NCI-H2107 treated with DMSO at 0.1 percent for 48 hours (cell line): Measurements from ENCODE around the gene ZSCAN12.

Experiments
- DNase-seq: peaks from one replicate; lab custom pipeline; 2025; ENCODE audit not compliant: unreplicated experiment; lab: John Stamatoyannopoulos, UW

ZSCAN12 gene

DNA sequence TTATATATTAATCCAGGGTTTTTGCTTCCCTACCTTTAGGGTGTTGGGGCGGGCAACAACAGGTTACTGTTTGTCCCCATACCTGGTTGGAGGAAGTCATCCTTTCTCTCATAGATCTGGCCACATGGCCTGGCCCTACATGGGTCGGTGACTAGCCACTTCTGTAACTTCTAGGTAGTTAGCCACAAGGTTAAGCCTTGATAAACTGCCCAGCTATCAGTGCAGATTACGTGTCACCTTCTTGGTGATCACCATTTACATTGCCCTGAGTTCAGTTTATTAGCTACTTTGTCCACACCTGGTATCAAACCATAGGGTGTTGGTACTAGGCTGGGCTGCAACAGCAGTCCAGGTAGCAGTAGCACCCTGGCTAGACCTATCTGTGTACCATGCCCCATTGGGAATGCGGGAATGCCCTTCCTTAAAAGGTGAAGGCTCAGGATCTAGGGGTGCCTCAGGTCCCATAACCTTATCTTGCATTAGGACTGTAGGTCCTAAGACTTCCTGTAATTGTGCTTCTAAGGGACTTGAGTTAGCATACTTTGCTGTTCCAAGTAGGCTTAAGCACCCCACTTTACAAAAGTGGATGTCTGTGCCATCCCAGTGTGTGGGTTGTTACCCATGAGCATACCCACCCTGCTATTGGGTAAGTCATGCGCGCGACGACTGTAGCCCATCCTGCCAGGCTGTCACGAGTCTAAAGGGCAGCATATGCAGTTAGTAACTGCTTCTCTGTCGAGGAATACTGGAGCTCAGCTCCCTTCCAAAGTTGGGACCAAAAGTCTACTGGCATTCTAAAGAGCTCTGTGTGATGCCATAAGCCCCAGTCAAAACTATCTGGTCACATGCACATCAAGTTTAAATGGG, 44.6 kb downstream of the ZSCAN12 start:
- no peak for DNase-seq

- no peak for DNase-seq
Observed at GRCh38 chr6:28353981-28354676, 45.4 kb downstream of the ZSCAN12 start.

- DNase-seq = no peak
Observed at GRCh38 chr6:28353356-28353755, 46.2 kb downstream of the ZSCAN12 start.

GRCh38 chr6:28351493-28351925, 48.0 kb downstream of the ZSCAN12 start:
- no peak for DNase-seq

- DNase-seq = no peak
Observed at GRCh38 chr6:28351087-28351486, 48.5 kb downstream of the ZSCAN12 start.

DNA sequence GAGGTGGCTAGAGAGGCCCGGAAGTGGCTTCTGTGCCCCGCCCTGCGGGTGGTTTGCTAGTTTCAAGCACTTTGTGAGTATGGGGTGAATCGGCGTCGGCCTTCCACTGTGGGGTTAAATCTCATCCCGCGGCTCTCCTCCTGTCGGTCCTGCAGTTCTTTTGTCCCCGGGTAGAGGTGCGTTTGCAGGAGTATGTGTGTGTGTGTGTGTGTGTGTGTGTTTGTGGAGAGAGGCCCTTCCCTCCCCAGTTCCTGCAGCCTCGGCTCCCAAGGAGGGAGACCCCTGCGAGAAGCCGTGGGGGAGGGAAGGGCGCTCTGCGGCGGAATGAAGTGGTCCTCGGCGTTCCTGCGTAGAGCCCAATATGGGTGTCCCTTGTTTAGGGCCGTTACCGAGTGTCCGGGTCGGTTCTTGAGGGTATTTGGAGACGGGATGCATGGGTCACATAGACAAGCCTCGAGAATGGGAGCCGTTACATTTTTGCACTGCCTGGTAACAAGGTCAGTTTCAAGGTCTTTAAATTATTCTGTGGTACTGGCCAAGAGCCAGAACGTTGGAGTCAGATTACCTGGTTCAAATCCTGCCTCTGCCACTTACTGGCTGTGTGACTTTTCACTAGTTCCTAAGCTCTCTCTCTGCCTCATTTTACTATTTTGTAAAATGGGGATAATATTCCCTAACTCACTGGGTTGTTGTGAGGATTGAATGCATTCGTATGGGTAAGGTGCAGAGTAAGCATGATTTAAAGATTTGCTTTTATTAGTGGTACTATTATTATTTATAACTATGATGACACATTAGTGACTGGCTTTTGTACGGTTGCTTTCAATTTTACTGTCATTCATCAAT, 49.4 kb downstream of the ZSCAN12 start, which contains the start of gene ZKSCAN3:
TSS of gene ZKSCAN3 (plus strand) at position 56 of the 846 bp plus-strand sequence. CDS start 9,640 bp downstream, outside the sequence.
- DNase-seq = peak; percentile 46

DNA sequence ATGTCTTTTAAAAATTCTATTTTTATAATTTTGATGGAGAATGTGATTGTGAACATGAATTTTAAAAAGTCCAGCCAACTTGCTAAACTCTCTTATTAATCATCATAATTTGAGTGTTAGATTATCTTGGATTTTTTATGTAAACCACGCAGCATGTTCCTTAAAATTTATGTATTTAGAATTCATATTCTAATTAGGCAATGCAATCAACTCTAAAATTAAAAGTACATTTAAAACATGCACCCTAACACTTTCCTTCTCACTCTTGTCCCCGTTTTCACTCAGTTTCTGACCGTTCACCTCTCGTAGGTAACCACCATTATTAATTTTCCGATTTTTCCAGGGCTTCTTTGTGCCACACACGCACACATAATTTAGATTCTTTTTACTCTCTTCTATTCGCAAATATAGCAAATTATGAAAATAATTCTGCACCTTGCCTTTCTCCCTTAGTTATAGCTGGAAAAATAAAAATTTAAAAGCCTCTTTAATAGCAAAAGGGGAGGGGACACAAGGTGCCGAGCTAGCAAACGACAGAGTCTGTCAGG, 50.1 kb downstream of the ZSCAN12 start:
- DNase-seq = no peak

DNA sequence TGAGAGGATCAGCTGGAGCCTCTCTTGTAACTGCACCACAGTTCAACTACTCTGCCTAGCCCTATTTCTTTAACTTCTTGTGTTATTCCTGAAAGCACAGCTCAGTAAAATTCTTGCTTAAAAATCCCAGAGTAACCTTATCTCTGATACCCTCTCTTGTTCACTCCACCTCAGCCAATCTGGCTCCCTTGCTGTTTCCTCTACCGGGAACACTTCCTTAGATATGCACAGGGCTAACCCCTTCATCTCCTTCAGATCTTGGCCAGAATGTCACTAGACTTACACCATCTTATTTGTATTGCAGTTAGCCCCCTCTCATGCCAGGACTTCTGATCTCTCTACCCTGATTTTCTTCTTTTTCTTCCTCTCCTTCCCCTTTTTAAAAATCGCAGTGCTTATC, 52.4 kb downstream of the ZSCAN12 start:
- no peak for DNase-seq

- DNase-seq = no peak
Observed at GRCh38 chr6:28345201-28345600, 54.3 kb downstream of the ZSCAN12 start.

DNA sequence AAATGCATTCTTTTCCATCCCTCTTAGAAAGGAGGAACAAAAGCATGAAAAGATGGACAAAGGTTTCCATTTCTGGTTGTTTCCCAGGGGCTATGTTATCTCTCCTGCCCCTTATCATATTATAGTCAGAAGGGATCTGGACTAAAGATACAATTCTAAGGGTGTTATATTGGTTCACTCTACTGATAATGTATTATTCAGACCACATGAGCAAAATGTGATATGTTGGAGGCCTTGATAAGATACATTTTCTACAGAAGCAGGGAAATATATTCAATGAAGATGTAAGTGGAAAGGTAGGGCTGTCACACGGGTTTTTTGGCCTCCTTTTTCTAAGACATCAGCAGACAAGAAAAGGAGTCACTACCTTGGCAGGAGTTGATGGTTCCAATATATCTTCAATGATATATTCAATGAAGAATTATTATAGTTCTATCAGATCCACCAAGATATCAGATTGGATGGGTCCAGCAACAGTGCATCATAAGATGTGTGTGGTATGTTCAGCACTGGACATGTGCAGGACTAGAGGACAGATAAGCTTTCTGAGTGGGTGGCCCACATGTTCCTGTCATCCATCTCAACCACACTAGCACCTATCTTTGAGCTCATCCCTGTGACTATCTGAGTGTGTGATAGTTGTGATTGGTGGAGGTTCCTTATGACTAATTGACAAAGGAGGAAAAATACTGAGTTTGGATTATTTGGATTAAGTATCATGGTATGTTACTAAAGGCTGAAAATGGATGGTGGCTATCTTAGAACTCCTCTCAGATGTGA, 55.5 kb downstream of the ZSCAN12 start:
- DNase-seq = no peak

DNA sequence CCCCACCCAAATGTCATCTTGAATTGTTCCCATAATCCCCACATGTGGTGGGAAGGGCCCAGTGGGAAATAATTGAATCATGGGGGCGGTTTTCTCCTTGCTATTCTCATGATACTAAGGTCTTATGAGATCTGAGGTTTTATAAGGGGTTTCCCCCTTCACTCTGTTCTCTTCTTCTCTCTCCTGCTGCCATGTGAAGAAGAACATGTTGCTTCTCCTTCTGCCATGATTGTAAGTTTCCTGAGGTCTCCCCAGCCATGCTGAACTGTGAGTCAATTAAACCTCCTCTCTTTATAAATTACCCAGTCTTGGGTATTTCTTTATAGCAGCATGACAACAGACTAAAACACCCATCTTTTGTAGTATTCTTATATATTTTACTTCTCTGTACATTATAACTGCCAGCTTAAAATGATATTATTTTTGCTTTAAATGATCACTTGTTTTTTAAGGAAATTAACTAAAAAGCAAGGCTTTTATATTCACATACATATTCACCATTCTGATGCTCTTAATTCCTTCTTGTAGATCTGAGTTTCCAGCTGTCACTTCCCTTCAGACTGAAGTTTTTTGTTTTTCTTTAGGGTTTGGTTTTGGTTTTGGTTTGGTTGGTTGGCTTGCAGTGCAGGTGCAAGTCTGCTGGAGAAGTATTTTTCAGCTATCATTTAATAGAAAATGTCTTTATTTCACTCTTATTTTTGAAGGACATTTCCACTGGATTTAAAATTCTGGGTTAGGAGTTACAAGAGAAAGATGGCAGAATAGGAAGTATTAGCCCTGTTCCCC, 59.0 kb downstream of the ZSCAN12 start:
- no peak for DNase-seq

GRCh38 chr6:28337121-28337520, 62.4 kb downstream of the ZSCAN12 start:
- DNase-seq = no peak

GRCh38 chr6:28336284-28337120, 63.0 kb downstream of the ZSCAN12 start:
- DNase-seq = peak; percentile 22

DNA sequence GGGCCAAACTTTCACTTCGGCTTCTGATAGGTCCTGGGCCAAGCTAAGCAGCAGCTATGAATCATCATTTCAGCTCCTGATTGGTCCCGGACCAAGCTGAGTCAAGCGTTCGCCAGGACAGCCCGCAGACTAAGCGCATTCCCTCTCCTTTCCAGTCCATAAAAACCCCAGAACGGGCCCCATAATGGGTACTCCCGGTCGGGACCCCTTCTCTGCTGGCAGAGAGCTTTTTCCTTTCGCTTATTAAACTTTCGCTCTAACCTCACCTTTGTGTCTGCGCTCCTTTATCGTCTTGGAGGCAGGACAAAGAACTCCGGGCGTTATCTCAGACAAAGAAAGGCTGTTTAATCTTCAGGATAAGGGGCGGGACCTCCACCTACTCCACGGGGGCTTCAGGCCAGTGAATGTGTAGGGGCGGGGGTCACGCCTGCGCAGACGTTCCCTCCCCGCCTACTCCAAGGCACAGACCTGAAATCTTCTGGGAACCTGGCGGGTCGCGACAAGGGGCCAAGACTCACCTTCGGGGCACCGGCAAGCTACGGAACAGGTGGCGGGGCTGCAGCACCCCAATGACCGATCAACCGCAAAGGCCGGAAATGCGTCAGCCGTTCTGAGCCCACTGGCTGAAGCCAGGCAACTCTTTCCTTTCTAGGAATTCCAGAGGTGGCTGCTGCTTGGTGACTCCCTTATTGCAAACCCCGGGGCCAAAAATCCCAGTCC, 63.8 kb downstream of the ZSCAN12 start, which contains the start of gene ZSCAN31:
TSS of gene ZSCAN31 (minus strand) at position 585 of the 720 bp plus-strand sequence. CDS start 6,465 bp downstream, outside the sequence.
- DNase-seq = peak; percentile 57

- DNase-seq = no peak
Observed at GRCh38 chr6:28335040-28335563, 64.4 kb downstream of the ZSCAN12 start.

DNA sequence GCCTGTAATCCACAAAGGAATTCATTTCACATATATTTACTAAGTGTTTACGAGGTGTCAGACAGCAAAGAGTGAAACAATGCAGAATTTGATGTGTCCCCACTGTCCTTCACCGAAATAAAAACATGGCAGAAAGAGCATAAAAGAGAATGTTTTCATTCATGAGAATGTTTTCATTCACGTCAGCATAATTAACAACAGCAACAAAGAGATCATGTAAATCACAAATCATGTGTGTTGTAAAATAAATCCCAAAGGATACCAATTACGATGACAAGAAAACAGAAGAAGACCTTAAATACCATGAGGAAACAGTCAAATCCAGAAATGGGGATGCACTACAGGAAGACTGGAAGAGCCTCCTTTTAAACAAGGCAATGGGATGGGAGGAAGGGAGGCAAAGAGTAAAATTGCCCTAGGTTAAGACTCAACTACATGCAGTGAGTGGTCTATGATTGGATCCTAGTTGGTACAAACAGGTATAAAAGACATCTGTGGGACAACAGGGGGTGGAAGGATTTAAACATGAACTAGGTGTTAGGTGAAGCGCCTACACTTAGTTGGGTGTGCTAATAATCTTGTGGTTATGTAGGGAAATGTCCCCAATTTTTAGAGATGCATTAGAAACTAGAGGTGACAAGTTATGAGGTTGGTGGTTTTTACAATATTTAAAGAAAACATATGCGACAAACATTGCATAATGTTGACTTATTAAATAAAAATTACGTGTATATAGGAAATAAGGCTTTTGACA, 65.1 kb downstream of the ZSCAN12 start:
- no peak for DNase-seq

- DNase-seq = no peak
Observed at GRCh38 chr6:28333599-28334018, 65.9 kb downstream of the ZSCAN12 start.
